PC-9 (cell line): Measurements from ENCODE around the gene RORC.

Experiments
- EZH2 ChIP-seq: fragments of 200-600 bp; sonication (generic); IDR thresholded peaks from 2 replicates; pipeline ENCODE4 v1.8.0; 2017; ENCODE audit warnings: antibody characterized with exemption, low read depth
- TF ChIP-seq, protein P1 (sequence below): fragments of 200-600 bp; sonication (generic); conservative IDR thresholded peaks from 2 replicates; pipeline ENCODE4 v1.6.1; 2017; ENCODE audit warnings: mixed run types, antibody characterized with exemption, mild to moderate bottlenecking, moderate library complexity

DNA sequence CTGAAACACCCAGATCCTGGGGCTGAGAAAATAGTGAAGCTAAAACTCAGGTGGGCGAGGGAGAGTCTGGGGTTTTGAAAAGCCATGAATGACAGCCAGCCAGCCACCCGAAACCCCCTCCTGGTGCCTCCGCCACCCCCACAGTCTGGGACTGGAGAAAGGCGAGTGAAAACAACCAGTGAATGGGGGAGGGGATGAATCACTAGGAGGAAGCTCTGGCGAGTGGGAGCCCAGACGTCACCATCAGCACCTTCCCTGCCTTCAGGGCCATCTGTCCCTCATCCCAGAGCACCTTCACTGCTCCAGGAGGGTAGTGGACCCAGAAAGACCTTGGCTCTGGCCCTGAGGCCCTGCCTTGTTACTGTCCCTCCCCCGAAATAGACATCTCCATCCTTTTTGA lies 9.2 kb downstream of the RORC start:
- TF ChIP-seq, protein P1, sequence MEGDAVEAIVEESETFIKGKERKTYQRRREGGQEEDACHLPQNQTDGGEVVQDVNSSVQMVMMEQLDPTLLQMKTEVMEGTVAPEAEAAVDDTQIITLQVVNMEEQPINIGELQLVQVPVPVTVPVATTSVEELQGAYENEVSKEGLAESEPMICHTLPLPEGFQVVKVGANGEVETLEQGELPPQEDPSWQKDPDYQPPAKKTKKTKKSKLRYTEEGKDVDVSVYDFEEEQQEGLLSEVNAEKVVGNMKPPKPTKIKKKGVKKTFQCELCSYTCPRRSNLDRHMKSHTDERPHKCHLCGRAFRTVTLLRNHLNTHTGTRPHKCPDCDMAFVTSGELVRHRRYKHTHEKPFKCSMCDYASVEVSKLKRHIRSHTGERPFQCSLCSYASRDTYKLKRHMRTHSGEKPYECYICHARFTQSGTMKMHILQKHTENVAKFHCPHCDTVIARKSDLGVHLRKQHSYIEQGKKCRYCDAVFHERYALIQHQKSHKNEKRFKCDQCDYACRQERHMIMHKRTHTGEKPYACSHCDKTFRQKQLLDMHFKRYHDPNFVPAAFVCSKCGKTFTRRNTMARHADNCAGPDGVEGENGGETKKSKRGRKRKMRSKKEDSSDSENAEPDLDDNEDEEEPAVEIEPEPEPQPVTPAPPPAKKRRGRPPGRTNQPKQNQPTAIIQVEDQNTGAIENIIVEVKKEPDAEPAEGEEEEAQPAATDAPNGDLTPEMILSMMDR: no peak
- no peak for TF ChIP-seq EZH2
